Measurements from ENCODE around the gene UBP1. TPM values are rescaled to one million over a fixed set of nuclear protein-coding genes. Genes with fewer than 3 reads are reported as not detected.
"Not testable (repeated sequence)": the region's sequence is repeated elsewhere in the genome, so short reads cannot be mapped to it uniquely, and the experiment has no call there.

UBP1 gene
- total RNA-seq, 1 experiment from 2014 or later, result 90.8 TPM

DNA sequence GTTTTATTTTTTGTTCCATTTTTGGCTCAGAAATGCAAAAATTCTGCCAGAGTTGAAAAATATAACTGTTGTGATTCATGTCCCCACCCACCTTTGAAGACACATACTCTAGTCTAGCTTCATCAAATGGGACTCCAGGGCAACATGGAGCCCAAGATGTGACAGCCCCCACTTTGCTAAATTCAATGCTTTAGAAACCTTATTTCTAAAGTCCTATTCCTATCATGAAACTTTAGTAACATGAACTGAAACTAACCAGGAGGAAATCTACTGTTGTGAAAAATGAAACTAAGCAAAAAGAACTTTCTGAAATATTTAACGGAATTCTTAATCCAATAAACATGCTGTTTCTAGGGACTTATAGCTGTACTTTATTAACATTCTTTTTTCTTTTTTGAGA lies 20.3 kb downstream of the UBP1 start:
- intact Hi-C loops (cut with micrococcal nuclease; ENCODE audit: unreplicated experiment), result no loop called here
- Histone ChIP-seq H3K4me1 (no peaks in the 10 kb centered on the region), H3K36me3 (ENCODE audit: control insufficient read depth, insufficient read depth, low read length) (peaks cover 2% of the 10 kb centered on the region), H3K27me3 (replicated peaks; ENCODE audit: control insufficient read depth, insufficient read depth, low read length) (no peaks in the 10 kb centered on the region), H3K9me3 (no peaks in the 10 kb centered on the region), H3K4me3 (ENCODE audit: low read depth, low read length) (no peak overlapping the region)
- Mint-ChIP-seq H3K36me3 (ENCODE audit: insufficient read depth, unreplicated experiment) (peaks cover 78% of the 10 kb centered on the region), H3K27ac (ENCODE audit: unreplicated experiment) (no peak overlapping the region), H3K4me3 (ENCODE audit: unreplicated experiment) (no peak overlapping the region), H3K27me3 (ENCODE audit: insufficient read depth, unreplicated experiment) (no peaks in the 10 kb centered on the region), H3K9me3 (ENCODE audit: unreplicated experiment) (no peaks in the 10 kb centered on the region), H3K4me1 (ENCODE audit: low read depth, unreplicated experiment) (no peaks in the 10 kb centered on the region)
- POLR2A ChIA-PET, result no interaction called here
- no peak for DNase-seq
- TF ChIP-seq, protein P1, sequence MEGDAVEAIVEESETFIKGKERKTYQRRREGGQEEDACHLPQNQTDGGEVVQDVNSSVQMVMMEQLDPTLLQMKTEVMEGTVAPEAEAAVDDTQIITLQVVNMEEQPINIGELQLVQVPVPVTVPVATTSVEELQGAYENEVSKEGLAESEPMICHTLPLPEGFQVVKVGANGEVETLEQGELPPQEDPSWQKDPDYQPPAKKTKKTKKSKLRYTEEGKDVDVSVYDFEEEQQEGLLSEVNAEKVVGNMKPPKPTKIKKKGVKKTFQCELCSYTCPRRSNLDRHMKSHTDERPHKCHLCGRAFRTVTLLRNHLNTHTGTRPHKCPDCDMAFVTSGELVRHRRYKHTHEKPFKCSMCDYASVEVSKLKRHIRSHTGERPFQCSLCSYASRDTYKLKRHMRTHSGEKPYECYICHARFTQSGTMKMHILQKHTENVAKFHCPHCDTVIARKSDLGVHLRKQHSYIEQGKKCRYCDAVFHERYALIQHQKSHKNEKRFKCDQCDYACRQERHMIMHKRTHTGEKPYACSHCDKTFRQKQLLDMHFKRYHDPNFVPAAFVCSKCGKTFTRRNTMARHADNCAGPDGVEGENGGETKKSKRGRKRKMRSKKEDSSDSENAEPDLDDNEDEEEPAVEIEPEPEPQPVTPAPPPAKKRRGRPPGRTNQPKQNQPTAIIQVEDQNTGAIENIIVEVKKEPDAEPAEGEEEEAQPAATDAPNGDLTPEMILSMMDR (IDR thresholded peaks at IDR 0.05; ENCODE audit: insufficient read depth in 1 of 2, low read depth in 1 of 2, low read length in 1 of 2, severe bottlenecking in 1 of 2, unreplicated experiment in 1 of 2), result no peak
- BruUV-seq (replicated peaks), result no TSS peak
- CTCF ChIA-PET, result interaction anchor here (1.0 kb wide), 1 partner anchor 9 kb away, joined by 3 read pairs; no protein-coding TSS in a partner anchor

DNA sequence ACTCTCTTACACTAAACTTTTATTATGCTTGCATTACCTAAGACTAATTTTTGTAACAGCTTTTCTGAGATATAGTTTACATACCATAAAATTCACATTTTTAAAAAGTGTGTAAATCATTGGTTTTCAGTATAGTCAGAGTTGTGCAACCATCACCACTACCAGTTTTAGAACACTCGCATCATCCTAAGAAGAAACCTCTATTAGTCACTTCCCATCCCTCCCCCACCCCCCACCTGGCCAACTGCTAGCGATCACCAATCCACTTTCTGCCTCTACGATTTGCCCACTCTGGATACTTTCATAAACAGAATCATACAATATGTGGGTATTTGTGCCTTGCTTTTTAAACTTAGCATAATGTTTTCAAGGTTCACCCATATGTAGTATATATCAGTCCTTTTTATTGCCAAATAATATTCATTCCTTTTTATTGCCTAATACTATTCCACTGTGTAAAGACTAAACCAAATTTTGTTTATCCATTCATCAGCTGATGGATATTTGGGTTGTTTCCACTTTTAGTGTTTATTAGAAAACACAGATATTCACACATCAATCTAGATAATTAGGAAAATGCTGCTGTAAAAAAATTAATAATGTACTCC lies 23.0 kb downstream of the UBP1 start:
- intact Hi-C loops (cut with micrococcal nuclease; ENCODE audit: unreplicated experiment), result no loop called here
- CTCF ChIA-PET, result no interaction called here
- Mint-ChIP-seq H3K4me1 (ENCODE audit: low read depth, unreplicated experiment) (no peaks in the 10 kb centered on the region), H3K27ac (ENCODE audit: unreplicated experiment) (no peak overlapping the region), H3K9me3 (ENCODE audit: unreplicated experiment) (no peaks in the 10 kb centered on the region), H3K36me3 (ENCODE audit: insufficient read depth, unreplicated experiment) (peaks cover 78% of the 10 kb centered on the region), H3K4me3 (ENCODE audit: unreplicated experiment) (no peak overlapping the region), H3K27me3 (ENCODE audit: insufficient read depth, unreplicated experiment) (no peaks in the 10 kb centered on the region)
- BruUV-seq (replicated peaks), result no TSS peak
- no peak overlapping the region for H3K4me3 ChIP-seq (ENCODE audit: low read depth, low read length)
- no peaks in the 10 kb centered on the region for H3K27me3 ChIP-seq (replicated peaks; ENCODE audit: control insufficient read depth, insufficient read depth, low read length)
- H3K36me3 ChIP-seq (ENCODE audit: control insufficient read depth, insufficient read depth, low read length), result no peaks in the 10 kb centered on the region; the same call in 1 of the 2 replicates
- TF ChIP-seq, protein P1 (IDR thresholded peaks at IDR 0.05; ENCODE audit: insufficient read depth in 1 of 2, low read depth in 1 of 2, low read length in 1 of 2, severe bottlenecking in 1 of 2, unreplicated experiment in 1 of 2), result no peak
- no peak for DNase-seq
- no peaks in the 10 kb centered on the region for H3K4me1 ChIP-seq
- POLR2A ChIA-PET, result no interaction called here
- H3K9me3 ChIP-seq, result no peaks in the 10 kb centered on the region

DNA sequence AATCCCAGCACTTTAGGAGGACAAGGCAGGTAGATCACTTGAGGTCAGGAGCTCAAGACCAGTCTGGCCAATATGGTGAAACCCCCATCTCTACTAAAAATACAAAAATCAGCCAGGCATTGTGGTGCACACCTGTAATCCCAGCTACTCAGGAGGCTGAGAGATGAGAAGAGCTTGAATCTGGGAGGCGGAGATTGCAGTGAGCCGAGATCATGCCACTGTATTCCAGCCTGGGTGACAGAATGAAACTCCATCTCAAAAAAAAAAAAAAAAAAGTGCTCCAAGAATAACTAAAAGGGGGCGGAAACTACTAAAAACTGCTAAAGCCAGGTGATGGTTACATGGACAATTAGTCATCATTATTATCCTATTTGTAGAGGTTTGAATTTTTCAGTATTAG lies 29.4 kb downstream of the UBP1 start:
- H3K36me3 ChIP-seq (ENCODE audit: control insufficient read depth, insufficient read depth, low read length); H3K9me3 Mint-ChIP-seq (ENCODE audit: unreplicated experiment); H3K4me1 Mint-ChIP-seq (ENCODE audit: low read depth, unreplicated experiment): not testable (repeated sequence)

More for the DNA sequence above, 29.4 kb downstream of the UBP1 start:
- POLR2A ChIA-PET; DNase-seq; H3K27me3 Mint-ChIP-seq (ENCODE audit: insufficient read depth, unreplicated experiment); intact Hi-C loops (cut with micrococcal nuclease; ENCODE audit: unreplicated experiment); H3K4me3 ChIP-seq (ENCODE audit: low read depth, low read length); H3K4me3 Mint-ChIP-seq (ENCODE audit: unreplicated experiment); H3K4me1 ChIP-seq; BruUV-seq (replicated peaks); H3K27ac Mint-ChIP-seq (ENCODE audit: unreplicated experiment); H3K9me3 ChIP-seq; H3K27me3 ChIP-seq (replicated peaks; ENCODE audit: control insufficient read depth, insufficient read depth, low read length): not testable (repeated sequence)
- CTCF ChIA-PET, result interaction anchor here (0.7 kb wide), 1 partner anchor 714 kb away, joined by 5 read pairs; no protein-coding TSS in a partner anchor
- H3K36me3 Mint-ChIP-seq (ENCODE audit: insufficient read depth, unreplicated experiment), result peaks cover 64% of the 10 kb centered on the region

Measured in Caco-2 (cell line).